Stimulated activated CD4-positive, alpha-beta T cell treated with anti-CD3 and anti-CD28 coated beads, Interleukin-12 subunit alpha, Interleukin-12 subunit beta, amount 100 ng/mL, for 48 hours (primary cell): Measurements from ENCODE around the gene SLC22A7.
A peak's percentile ranks its signal among the peaks of the same experiment; 100 is the strongest.
"Not testable (repeated sequence)": the region's sequence is repeated elsewhere in the genome, so short reads cannot be mapped to it uniquely, and the experiment has no call there.

Experiments used
- DNase-seq, 3 donors: peaks; one replicate each; pipeline ENCODE4 v3.0.0-alpha.2; 2020; ENCODE audit warnings: low read depth in 2 of 3, low spot score in 1 of 3

Gene SLC22A7

GRCh38 chr6:43299338-43300293, 1.6 kb downstream of the SLC22A7 start:
- no peak for DNase-seq

- no peak for DNase-seq
These were observed 3.2 kb downstream of the SLC22A7 start for GRCh38 chr6:43301081-43301870.

GRCh38 chr6:43302126-43302525, 4.1 kb downstream of the SLC22A7 start:
- no peak for DNase-seq

GRCh38 chr6:43303006-43303405, 4.9 kb downstream of the SLC22A7 start:
- DNase-seq, result not testable (repeated sequence)

GRCh38 chr6:43303751-43304331, 5.8 kb downstream of the SLC22A7 start:
- no peak for DNase-seq

- no peak for DNase-seq
These were observed 6.3 kb downstream of the SLC22A7 start for GRCh38 chr6:43304361-43304760.

GRCh38 chr6:43304882-43305281, 6.8 kb downstream of the SLC22A7 start:
- DNase-seq, result no peak

GRCh38 chr6:43306086-43306485, 8.0 kb downstream of the SLC22A7 start:
- DNase-seq, result no peak

GRCh38 chr6:43307451-43308100, 9.5 kb downstream of the SLC22A7 start:
- no peak for DNase-seq

GRCh38 chr6:43308101-43308989, 10.3 kb downstream of the SLC22A7 start, which contains the start of gene CRIP3:
Gene CRIP3, minus strand, starts transcription at chr6:43308826. Its CDS starts 34 bp downstream, at chr6:43308792.
- DNase-seq, result peak; percentile 11 to 49 (median 38)

- DNase-seq, result no peak
These were observed 11.0 kb downstream of the SLC22A7 start for GRCh38 chr6:43308990-43309477.

- DNase-seq, result no peak
These were observed 12.1 kb downstream of the SLC22A7 start for GRCh38 chr6:43310134-43310533.

- no peak for DNase-seq
These were observed 12.6 kb downstream of the SLC22A7 start for GRCh38 chr6:43310624-43311023.

GRCh38 chr6:43311666-43312065, 13.6 kb downstream of the SLC22A7 start:
- DNase-seq, result no peak

GRCh38 chr6:43313813-43314212, 15.8 kb downstream of the SLC22A7 start:
- DNase-seq, result no peak

- DNase-seq, result no peak
These were observed 20.0 kb downstream of the SLC22A7 start for GRCh38 chr6:43318011-43318410.

- DNase-seq, result no peak
These were observed 27.8 kb downstream of the SLC22A7 start for GRCh38 chr6:43325876-43326275.

- DNase-seq, result no peak
These were observed 30.5 kb downstream of the SLC22A7 start for GRCh38 chr6:43328528-43328927.

GRCh38 chr6:43331470-43331869, 33.4 kb downstream of the SLC22A7 start:
- no peak for DNase-seq

- no peak for DNase-seq
These were observed 33.8 kb downstream of the SLC22A7 start for GRCh38 chr6:43331891-43332290.
